Transverse colon (tissue), 3 donors: Measurements from ENCODE around the gene ATR.
"Not testable (repeated sequence)": the region's sequence is repeated elsewhere in the genome, so short reads cannot be mapped to it uniquely, and the experiment has no call there.

Source experiments
- EP300 ChIP-seq: sonication (generic); formaldehyde crosslinking; IDR thresholded peaks from one replicate; pipeline ENCODE4 v1.6.1; 2017; ENCODE audit warnings: antibody characterized with exemption, low read depth
- POLR2A ChIP-seq: fragments of 450-650 bp; IDR thresholded peaks from one replicate; pipeline ENCODE4 v1.6.1; 2016; ENCODE audit warnings: antibody characterized with exemption, mild to moderate bottlenecking, moderate library complexity
- TF ChIP-seq, protein P1 (sequence below), 5 experiments: fragments of 200-600 bp in 3 of 5; fragments of 450-650 bp in 2 of 5; sonication (generic) in 3 of 5; IDR thresholded peaks; 1 replicate in 2 of 5; 2 replicates in 3 of 5; pipeline ENCODE4 v1.5.1; 2016 to 2017; ENCODE audit warnings: antibody characterized with exemption in 5 of 5, inconsistent platforms in 3 of 5, mild to moderate bottlenecking in 2 of 5, moderate library complexity in 1 of 5

DNA sequence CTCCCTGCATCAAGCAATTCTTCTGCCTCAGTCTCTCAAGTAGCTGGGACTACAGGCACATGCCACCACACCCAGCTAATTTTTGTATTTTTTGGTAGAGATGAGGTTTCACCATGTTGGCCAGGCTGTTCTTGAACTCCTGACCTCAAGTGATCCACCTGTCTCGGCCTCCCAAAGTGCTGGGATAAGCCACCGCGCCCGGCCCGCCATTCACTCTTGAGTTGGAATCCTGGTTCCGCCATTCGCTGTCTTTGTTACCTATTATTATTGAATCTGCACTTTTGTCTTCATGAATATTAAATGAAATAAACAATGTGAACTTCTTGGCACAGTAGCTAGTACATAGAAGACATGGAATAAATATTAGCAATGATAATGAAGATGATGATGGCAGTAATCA is 13.7 kb upstream of the ATR start:
- TF ChIP-seq, protein P1, sequence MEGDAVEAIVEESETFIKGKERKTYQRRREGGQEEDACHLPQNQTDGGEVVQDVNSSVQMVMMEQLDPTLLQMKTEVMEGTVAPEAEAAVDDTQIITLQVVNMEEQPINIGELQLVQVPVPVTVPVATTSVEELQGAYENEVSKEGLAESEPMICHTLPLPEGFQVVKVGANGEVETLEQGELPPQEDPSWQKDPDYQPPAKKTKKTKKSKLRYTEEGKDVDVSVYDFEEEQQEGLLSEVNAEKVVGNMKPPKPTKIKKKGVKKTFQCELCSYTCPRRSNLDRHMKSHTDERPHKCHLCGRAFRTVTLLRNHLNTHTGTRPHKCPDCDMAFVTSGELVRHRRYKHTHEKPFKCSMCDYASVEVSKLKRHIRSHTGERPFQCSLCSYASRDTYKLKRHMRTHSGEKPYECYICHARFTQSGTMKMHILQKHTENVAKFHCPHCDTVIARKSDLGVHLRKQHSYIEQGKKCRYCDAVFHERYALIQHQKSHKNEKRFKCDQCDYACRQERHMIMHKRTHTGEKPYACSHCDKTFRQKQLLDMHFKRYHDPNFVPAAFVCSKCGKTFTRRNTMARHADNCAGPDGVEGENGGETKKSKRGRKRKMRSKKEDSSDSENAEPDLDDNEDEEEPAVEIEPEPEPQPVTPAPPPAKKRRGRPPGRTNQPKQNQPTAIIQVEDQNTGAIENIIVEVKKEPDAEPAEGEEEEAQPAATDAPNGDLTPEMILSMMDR (IDR thresholded peaks at IDR 0.05) = not testable (repeated sequence)
- not testable (repeated sequence) for TF ChIP-seq EP300, POLR2A
